ENCODE results near the gene TSSK6.
"Not testable (repeated sequence)": the region's sequence is repeated elsewhere in the genome, so short reads cannot be mapped to it uniquely, and the experiment has no call there.

TSSK6 gene

DNA sequence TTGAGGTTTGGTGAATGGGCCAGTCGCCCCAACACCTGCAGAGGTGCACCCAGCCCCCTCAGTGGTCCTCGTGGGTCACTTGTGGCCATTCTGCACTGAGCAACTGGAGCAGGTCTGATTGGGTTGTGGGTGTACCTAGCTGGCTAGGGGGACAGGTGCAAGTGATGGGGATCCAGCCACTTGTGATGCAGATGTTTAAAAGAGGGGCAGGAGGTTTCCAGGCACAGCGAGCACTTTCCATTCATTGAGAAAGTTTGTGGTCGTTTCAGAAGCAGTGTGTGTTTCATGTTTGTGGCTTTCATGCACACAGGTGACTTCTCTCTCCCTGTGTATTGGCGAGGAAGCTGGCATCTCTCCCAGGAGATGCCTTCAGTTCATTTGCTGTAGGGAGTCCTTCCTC lies 34.7 kb downstream of the TSSK6 start:
- Histone ChIP-seq H3K4me1 (ENCODE audit: low read depth, poor library complexity, severe bottlenecking) (peaks cover 21% of the 10 kb centered on the region), H3K27ac (no peak overlapping the region), H3K79me2 (ENCODE audit: insufficient read depth, low read depth) (peaks cover 15% of the 10 kb centered on the region; the same call in 1 of the 2 replicates), H3K4me2 (no peak overlapping the region), H3K9ac (no peak overlapping the region), H3K4me3 (IDR thresholded peaks at IDR 0.05; ENCODE audit: insufficient read depth, low read depth, low read length) (no peak overlapping the region), H2AFZ (ENCODE audit: low read depth) (no peak overlapping the region), H3K36me3 (ENCODE audit: insufficient read depth) (no peaks in the 10 kb centered on the region), H3K27me3 (ENCODE audit: insufficient read depth, low read depth) (no peaks in the 10 kb centered on the region), H4K20me1 (ENCODE audit: insufficient read depth) (peaks cover 33% of the 10 kb centered on the region)
- TF ChIP-seq, protein P1, sequence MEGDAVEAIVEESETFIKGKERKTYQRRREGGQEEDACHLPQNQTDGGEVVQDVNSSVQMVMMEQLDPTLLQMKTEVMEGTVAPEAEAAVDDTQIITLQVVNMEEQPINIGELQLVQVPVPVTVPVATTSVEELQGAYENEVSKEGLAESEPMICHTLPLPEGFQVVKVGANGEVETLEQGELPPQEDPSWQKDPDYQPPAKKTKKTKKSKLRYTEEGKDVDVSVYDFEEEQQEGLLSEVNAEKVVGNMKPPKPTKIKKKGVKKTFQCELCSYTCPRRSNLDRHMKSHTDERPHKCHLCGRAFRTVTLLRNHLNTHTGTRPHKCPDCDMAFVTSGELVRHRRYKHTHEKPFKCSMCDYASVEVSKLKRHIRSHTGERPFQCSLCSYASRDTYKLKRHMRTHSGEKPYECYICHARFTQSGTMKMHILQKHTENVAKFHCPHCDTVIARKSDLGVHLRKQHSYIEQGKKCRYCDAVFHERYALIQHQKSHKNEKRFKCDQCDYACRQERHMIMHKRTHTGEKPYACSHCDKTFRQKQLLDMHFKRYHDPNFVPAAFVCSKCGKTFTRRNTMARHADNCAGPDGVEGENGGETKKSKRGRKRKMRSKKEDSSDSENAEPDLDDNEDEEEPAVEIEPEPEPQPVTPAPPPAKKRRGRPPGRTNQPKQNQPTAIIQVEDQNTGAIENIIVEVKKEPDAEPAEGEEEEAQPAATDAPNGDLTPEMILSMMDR (conservative IDR thresholded peaks at IDR 0.05; ENCODE audit: low read depth, low read length), result no peak

DNA sequence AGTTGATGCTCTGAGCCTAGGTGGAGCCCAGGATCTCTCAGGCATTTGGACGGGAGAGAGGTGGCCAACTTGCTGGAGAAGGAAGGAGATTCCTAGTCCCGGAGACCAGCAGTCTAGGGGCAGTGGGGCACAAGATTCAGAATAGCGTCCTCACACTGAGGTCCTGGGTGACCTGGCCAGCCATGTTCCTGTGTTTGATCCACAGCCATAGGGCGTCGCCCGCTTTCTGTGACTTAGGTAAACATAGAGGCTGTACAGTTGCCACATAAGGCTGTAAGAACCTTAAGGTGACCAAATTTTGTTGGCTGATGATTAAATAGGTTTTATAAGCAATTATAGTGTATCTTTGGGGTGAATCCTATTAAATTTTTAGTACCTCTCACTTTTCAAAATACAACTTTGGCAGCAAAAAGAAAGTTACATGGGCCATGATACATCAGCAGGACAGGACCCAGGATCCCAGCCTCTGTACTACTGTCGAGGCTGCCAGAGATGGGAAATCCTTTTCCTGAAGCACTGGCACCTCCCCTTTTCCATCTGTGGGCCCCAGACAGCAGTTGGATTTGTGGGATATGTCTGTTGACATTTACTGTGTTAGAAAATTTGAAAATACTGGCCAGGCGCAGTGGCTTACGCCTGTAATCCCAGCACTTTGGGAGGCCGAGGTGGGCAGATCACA lies 37.5 kb downstream of the TSSK6 start:
- peaks cover 16% of the 10 kb centered on the region; the same call in 1 of the 2 replicates for H3K79me2 ChIP-seq (ENCODE audit: insufficient read depth, low read depth)
- peaks cover 31% of the 10 kb centered on the region for H3K4me1 ChIP-seq (ENCODE audit: low read depth, poor library complexity, severe bottlenecking)
- no peaks in the 10 kb centered on the region for H3K36me3 ChIP-seq (ENCODE audit: insufficient read depth)
- TF ChIP-seq, protein P1 (conservative IDR thresholded peaks at IDR 0.05; ENCODE audit: low read depth, low read length), result no peak
- peaks cover 33% of the 10 kb centered on the region for H4K20me1 ChIP-seq (ENCODE audit: insufficient read depth)
- no peak overlapping the region for H3K9ac ChIP-seq
- no peaks in the 10 kb centered on the region for H3K27me3 ChIP-seq (ENCODE audit: insufficient read depth, low read depth)
- no peak overlapping the region for H2AFZ ChIP-seq (ENCODE audit: low read depth)
- H3K27ac ChIP-seq, result no peak overlapping the region
- H3K4me3 ChIP-seq (IDR thresholded peaks at IDR 0.05; ENCODE audit: insufficient read depth, low read depth, low read length), result no peak overlapping the region
- no peak overlapping the region for H3K4me2 ChIP-seq

DNA sequence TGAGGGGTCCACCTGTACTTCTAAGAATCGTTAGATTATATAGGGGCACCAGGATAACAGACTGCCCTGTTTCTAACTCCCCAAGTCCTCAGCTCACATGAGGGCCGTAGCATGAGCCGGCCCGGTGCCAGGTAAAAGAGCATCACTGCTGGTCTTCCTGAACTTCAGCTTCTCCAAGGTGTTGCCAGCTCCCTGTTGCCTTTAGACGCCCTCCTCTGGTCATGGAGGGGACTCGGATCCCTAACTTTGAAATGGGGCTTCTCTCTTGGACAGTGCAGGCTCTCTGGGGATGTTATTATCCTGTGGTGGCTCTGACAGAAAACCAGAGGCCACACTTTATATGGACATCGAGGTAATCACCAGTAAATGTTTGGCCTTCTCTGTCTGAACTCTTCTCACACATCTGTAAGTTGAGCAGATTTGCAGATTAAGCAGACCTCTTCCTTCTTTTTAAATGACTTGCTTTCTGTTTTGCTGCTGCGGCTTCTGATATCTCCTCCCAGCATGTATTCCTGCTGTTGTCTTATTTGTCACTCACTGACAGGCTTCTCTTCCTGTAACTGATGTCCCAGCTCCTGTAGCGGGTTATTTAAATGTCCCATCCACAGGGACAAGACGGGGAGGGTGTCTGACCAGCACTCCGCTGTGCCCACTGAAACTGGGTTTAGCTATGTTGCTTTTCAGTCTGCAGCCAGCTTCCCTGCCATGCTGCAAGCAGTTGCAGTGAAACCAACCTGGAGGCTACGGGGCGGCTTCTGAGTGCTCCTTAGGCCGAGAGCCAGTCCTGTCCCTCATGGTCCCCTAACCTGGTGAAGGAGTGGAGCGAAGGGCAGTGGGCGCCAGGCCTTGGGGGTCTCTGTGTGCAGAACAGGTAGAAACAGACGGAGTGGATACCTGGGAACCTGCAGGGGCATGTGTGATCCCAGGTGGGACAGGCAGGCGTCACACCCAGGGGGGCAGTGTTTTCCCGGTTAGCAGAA lies 39.2 kb downstream of the TSSK6 start:
- Histone ChIP-seq H3K79me2 (ENCODE audit: insufficient read depth, low read depth) (peaks cover 16% of the 10 kb centered on the region; the same call in 1 of the 2 replicates), H2AFZ (ENCODE audit: low read depth) (no peak overlapping the region), H3K27ac (no peak overlapping the region), H3K9ac (no peak overlapping the region), H3K27me3 (ENCODE audit: insufficient read depth, low read depth) (no peaks in the 10 kb centered on the region), H3K4me2 (no peak overlapping the region), H3K4me1 (ENCODE audit: low read depth, poor library complexity, severe bottlenecking) (peaks cover 26% of the 10 kb centered on the region), H3K36me3 (ENCODE audit: insufficient read depth) (no peaks in the 10 kb centered on the region), H4K20me1 (ENCODE audit: insufficient read depth) (peaks cover 21% of the 10 kb centered on the region), H3K4me3 (IDR thresholded peaks at IDR 0.05; ENCODE audit: insufficient read depth, low read depth, low read length) (no peak overlapping the region)
- TF ChIP-seq, protein P1 (conservative IDR thresholded peaks at IDR 0.05; ENCODE audit: low read depth, low read length), result no peak

DNA sequence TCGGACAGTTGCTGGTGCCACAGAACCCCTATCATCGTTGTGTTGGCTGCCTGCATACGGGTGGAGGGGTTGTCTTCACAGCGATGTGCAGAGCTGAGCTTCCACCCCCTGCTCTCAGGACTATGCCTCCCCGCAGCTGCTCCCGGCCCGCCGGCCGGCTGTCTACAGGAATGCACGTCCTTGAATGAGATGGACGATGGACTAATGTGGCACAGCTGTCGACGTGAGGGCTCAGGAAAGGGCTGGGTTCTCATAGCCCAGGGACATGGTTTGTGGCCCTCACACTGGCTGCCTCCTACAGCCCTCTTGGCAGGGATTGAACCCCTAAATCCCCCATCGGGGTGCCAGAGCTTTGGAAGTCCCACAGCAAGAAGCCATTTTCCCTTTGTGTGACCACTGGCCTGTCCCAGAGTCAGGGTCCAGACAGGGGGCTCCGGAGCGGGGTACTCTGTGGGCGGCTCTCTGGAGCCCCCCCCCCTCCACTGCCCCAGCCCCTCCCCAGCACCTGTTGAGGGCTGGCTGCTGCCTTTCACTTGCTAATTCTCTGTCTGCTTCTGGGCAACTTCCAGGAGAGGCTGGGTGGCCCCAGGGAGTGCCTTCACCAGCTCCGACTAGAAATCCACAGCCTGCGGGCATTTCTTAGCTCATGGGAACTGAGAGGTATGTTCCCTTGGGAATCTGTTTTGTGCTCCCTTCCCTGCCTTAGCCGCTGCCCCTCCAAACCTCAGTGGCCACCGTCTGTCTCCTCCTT lies 40.2 kb downstream of the TSSK6 start:
- Histone ChIP-seq H3K36me3 (ENCODE audit: insufficient read depth) (no peaks in the 10 kb centered on the region), H3K4me2 (no peak overlapping the region), H3K27ac (no peak overlapping the region), H3K4me1 (ENCODE audit: low read depth, poor library complexity, severe bottlenecking) (peaks cover 17% of the 10 kb centered on the region), H3K4me3 (IDR thresholded peaks at IDR 0.05; ENCODE audit: insufficient read depth, low read depth, low read length) (no peak overlapping the region), H4K20me1 (ENCODE audit: insufficient read depth) (peaks cover 13% of the 10 kb centered on the region), H3K79me2 (ENCODE audit: insufficient read depth, low read depth) (peaks cover 16% of the 10 kb centered on the region; the same call in 1 of the 2 replicates), H3K27me3 (ENCODE audit: insufficient read depth, low read depth) (no peaks in the 10 kb centered on the region), H2AFZ (ENCODE audit: low read depth) (no peak overlapping the region), H3K9ac (no peak overlapping the region)
- TF ChIP-seq, protein P1 (conservative IDR thresholded peaks at IDR 0.05; ENCODE audit: low read depth, low read length), result no peak

DNA sequence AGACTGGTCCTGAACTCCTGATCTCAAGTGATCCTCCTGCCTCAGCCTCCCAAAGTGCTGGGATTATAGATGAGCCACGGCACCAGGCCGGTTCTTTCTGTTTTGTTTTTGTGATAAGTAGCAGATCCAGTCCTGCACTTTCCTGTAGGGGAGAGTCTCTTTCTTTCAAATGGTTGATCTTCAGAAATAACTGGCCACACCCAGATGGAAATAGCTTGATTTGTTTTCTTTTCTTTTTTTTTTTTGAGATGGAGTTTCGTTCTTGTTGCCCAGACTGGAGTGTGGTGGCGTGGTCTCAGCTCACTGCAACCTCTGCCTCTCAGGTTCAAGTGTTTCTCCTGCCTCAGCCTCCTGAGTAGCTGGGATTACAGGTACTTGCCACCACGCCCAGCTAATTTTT lies 43.2 kb downstream of the TSSK6 start:
- not testable (repeated sequence) for H4K20me1 ChIP-seq (ENCODE audit: insufficient read depth); H3K9ac ChIP-seq; H3K4me1 ChIP-seq (ENCODE audit: low read depth, poor library complexity, severe bottlenecking); H3K36me3 ChIP-seq (ENCODE audit: insufficient read depth); H3K27ac ChIP-seq; H2AFZ ChIP-seq (ENCODE audit: low read depth); H3K4me2 ChIP-seq; H3K27me3 ChIP-seq (ENCODE audit: insufficient read depth, low read depth); H3K4me3 ChIP-seq (IDR thresholded peaks at IDR 0.05; ENCODE audit: insufficient read depth, low read depth, low read length)
- H3K79me2 ChIP-seq (ENCODE audit: insufficient read depth, low read depth), result peaks cover 11% of the 10 kb centered on the region; the same call in 1 of the 2 replicates

Data from KMS-11 (cell line).